ENCODE measurements around the gene ANKRD13B.

The ANKRD13B gene

DNA sequence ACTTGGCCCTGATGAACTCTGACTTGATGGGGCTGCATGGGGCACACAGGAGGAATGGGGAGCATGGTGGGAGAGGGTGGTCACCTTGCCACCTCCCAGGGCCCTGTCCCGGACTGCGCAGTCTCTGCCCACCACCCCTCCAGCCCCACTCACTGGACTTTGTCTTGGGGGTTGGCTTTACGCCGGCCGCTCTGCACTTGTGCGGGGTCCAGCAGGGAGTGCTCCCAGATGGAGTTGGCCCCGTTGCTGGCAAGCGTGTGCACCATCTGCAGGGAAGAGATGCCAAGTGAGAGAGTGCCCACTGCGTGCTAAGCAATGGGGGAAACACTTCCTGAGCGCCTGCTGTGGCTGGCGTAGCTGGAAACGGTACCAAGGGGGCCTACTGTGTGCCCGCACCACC is 10.2 kb upstream of the ANKRD13B start:
- DNase-seq = no peak

GRCh38 chr17:29583324-29584248 is 9.3 kb upstream of the ANKRD13B start:
- DNase-seq = no peak

DNA sequence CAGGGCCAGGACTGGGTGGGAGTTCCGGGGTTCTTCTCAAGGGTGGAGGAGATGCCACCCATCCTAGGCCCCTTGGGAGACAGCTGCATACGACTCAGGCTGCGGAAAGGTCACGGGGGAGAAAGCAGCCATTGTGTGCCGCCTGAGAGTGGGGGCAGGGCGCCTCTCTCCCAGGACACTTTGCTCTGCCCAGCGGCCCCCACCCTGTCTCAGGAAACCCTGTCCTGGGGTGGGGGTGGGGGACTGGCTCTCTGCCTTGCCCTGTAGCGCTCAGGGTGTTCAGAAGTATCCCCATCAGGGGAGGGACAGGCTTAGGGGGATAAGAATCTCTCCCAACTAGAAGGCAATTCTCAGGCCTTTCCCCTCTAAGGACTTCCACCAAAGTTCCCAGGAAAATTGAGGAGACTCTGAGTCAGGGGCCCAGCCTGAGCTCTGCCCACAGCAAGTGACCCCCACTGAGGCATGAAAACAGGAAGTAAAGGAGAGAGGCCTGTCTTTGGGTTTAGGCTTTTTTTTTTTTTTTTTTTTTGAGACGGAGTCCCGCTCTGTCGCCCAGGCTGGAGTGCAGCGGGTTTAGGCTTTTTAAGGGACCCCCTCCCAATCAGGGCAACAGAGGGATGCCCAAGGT is 8.4 kb upstream of the ANKRD13B start:
- no peak for DNase-seq

DNA sequence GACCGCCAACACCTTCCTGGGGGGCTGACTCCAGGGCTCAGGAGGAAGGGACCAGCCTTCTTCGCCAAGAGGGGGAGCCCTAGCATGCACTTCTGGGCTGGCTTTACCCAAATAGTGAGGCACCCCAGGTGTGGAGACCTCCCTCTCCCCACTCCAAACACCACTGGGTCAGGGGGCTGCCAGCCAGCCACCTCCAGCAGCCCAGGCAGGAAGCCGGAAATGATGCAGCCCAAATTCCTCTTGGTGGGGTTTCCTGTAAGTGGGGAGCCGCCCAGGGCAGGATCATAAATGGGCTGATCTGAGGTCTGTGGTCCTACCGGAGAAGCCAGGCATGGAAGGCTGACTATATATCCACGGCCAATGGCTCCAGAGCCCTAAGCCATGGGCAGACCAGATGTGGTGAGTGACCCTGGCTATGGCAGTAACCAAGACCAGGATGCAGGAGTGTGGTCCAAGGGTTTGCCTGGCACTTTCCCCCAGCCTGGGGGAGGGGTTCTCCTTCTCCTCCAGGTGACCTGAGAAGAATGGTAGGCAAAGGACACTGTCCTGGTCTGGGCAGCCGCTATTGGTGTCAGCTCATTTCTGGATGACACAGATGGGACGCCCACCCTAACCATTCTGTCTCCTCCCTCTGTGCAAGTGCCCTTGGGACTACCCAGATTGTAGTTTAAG is 7.7 kb upstream of the ANKRD13B start:
- no peak for DNase-seq

DNA sequence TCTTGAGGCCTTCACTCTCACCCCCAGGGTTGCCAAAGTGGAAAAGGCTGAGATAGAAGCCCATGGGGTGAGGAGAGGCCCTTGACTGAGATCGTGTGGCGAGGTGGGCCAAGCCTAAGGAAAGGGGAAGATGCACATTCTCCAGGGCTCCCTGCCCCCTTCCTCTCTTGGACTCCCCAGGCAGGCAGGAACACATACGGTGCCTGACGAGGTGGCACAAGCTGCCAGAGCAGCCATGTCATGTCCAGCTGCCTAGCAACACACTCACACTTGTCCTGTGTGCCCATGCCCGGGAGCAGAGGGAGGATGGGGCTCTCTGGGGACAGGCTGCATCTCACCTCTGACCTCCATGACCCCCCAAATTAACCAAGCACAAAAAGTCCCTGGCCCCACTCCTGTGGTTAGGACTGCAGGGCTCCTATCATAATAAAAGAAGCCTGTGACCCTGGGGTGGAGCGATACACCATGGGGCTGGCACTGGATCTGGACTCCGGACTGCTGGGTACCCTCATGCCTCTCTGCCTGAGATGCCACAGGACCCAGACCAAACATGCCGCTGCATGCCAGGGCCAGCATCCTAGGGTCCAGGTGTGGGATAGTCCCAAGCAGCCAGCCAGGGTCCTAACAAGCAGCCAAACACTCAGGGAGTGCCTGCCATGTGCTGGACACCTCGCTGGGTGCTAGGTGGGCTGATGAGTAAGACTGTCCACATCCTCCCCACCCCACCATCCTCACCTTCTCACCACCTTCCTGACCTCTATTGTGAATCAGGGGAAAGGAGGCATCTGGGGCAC is 6.1 kb upstream of the ANKRD13B start:
- DNase-seq = no peak

GRCh38 chr17:29587591-29587990 is 5.3 kb upstream of the ANKRD13B start:
- no peak for DNase-seq

- DNase-seq = no peak
Observed at GRCh38 chr17:29588017-29588561, 4.8 kb upstream of the ANKRD13B start.

DNA sequence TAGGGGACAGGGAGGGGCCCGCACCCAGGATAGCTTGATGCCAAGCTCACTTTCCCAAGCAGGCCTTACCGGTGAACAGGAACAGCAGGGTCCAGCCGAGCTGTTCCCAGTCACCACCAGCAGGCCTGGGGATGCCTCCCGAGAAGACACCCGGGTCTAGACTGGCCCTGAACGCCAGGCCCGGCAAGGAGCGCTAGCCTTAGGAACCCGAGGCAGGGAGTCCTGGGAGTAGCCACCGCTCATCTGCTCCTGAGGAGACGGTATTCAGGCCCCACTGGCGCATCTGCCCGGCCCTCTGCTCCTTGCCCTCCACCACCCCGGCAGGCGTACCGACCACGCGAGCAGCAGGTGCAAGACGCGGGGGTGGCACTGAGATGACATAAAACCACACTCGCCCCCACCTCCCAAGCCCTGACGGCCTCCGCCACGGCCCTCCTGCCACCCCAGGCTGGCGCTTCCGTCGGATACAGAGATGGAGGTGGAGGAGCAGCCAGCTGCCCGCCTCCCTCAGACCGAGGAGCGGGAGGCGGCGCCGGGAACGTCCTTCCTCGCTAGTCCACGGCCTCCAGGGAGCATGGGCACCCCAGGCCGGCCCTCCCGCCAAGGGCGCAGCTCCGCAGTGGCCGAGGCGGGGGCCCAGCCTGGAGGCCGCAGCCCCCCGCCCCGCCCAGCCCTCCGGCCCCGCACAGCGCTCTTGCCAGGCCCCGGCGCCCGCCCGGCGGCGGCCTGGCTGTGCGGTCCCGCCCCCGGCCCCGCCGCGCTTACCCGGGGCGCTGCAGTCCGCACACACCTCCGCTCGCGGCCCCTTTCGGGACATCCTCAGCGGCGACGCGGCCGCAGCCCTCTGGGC is 4.1 kb upstream of the ANKRD13B start:
- no peak for DNase-seq

GRCh38 chr17:29589524-29590410 is 3.2 kb upstream of the ANKRD13B start, which contains the start of gene GIT1:
TSS of gene GIT1 (minus strand) at chr17:29589648. CDS start at chr17:29589378, 270 bp downstream.
- DNase-seq = peak; percentile 70

DNA sequence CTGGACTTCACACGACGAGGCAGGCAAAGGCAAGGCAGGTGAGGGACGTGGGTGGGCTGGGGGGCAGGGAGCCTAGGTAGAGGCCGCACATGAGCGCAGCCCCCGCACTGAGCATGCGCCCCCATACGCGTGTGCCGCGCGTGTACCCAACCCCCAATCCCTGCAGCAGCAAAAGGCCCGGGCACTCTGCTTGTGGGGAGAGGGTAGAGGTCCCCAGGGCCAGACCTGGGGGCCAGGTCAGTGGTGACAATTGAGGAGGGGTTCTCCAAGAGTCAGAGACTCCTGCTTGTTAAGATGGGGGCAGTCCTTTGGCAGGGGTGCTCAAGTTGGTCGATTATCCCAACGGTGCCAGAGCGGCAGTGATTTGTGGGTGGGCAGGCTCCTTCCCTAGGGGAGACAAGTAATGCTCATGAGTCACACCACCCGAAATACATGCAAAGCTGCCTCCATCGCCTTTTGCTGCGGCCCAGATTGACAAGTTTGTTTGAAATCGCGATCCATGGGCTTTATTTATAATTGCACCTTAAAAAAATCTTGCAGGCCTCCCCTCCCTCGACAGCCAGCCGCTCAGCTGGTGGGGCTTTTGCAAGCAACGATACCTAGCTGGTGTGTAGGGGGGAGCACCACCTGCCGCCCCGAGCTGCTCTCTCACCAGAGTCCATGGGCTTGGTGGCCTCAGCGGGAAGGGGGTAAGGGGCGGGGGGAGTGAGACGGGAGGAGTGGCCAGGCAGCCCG is 2.4 kb upstream of the ANKRD13B start:
- peak; percentile 34 for DNase-seq

DNA sequence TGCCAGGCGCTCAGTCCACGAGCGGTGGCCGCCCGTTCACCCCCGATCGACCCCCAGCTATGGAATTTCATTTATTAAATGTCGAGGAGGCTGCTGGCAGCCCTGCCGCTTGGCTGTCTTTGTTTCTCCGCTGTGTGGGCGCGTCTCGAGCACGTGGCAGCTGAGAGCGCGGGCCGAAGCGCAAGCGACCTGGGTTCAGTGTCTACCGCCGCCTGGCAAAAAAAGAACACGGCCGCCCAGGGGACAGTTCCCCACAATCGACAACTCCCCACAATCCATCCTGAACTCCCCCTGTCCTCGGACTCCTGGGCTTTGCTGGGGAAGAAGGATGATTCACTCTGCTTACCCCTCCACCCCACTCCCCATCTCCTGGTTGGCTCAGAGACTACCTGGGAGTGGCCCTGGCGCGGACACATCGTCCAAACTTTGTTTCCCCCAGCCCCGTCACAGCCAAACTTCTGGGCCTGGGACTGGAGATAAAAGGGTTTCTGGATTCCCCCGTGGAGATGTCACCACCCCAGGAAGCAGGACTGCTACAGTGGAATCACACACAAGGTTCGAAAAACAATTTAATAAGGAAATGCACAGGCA is 1.7 kb upstream of the ANKRD13B start:
- DNase-seq = peak; percentile 60

DNA sequence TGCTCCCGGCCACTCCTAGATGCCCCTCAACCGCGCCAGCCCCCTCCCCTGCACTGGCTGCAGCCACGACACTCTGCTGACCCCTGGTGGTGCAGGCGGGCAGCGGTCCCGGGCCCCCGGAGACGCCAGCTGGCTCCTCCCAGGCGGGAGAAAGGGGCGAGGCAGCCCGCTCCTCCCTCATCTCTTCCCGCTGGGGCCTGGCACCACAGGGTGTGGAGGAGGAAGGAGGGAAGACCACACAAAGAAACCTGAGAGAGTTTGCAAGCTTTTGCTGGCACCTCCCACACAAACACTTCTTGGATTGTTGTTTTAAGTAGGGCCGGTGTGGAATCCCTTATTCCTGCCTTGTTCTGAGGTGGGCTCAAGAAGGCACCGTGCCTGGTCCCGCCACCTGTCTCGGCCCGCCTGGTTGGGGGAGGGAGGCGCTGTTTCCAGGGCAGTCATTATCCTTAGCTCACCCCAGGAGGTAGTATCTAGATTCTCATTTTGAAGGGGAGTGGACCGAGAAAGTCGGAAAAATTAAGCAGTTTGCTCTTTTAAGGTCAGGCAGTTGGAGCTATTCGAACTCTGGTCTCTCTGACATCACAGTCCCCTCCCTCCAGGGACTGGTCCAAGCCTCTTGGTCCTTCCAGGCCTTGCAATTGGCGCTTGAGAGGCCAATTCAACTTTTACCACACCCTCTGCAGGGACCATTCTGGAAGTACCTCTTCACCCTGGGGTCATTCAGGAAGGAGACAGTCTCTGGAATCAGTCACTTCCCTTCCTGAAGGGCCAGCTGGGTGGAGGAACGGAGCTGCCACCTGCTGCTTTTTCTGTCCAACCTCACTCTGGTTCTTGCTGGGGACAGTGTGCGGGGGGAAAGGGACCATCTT is 959 bp upstream of the ANKRD13B start:
- DNase-seq = peak; percentile 90

GRCh38 chr17:29593591-29594518 is 923 bp downstream of the ANKRD13B start:
- no peak for DNase-seq

DNA sequence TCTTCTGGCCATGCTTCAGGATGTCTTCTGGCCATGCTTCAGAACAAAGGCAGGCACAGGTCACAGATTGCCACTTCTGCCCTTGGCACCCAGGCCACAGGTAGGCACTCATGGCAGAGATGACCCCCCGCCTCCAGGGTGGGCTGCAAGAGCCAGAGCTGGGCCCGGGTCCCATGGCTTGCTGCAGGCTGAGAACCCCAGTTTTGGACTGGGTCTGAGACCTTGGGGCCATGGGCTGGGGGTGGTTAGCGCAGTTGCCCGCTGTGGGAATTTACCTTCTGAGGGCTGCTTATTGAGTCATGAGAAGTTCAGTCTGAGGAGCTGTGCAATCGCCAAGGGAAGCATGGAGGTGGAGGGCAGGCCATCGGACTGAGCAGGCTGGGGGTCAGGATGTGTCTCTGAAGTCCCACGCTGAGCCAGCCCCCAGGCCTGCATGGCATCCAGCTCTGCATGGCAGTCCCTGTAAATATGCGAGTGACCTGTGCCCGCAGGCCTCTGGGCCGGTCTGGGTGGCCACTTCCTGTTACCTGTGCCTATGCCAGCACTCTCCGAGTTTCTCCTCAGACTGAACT is 1.7 kb downstream of the ANKRD13B start:
- DNase-seq = no peak

GRCh38 chr17:29595107-29595942 is 2.4 kb downstream of the ANKRD13B start:
- DNase-seq = no peak
